Measurements from ENCODE around the gene CYFIP1. TPM values are rescaled to one million over a fixed set of nuclear protein-coding genes. Genes with fewer than 3 reads are reported as not detected.

The CYFIP1 gene
- total RNA-seq, 3 donors from 2014 or later: 139 to 210 (median 143) TPM

GRCh38 chr15:22870865-22871264 lies 109.3 kb downstream of the CYFIP1 start:
- Histone ChIP-seq H3K36me3 (ENCODE audit: low read depth) (no peaks in the 10 kb centered on the region), H3K9me3 (no peaks in the 10 kb centered on the region), H3K4me1 (ENCODE audit: low read depth) (no peaks in the 10 kb centered on the region), H3K4me3 (no peak overlapping the region)
- no peak for TF ChIP-seq CTCF (IDR thresholded peaks at IDR 0.05)
- no peak for DNase-seq
- intact Hi-C loops (cut with DNase I, micrococcal nuclease): no loop called here
- ATAC-seq: no peak

- no peak for ATAC-seq
- Histone ChIP-seq H3K4me3 (no peak overlapping the region), H3K4me1 (ENCODE audit: low read depth) (no peaks in the 10 kb centered on the region), H3K9me3 (no peaks in the 10 kb centered on the region), H3K36me3 (ENCODE audit: low read depth) (no peaks in the 10 kb centered on the region)
- no peak for TF ChIP-seq CTCF (IDR thresholded peaks at IDR 0.05)
- intact Hi-C loops (cut with DNase I, micrococcal nuclease): no loop called here
- no peak for DNase-seq
Observed at GRCh38 chr15:22869856-22870255, 110.3 kb downstream of the CYFIP1 start.

- no peak for DNase-seq
- no peak for TF ChIP-seq CTCF (IDR thresholded peaks at IDR 0.05)
- no peak overlapping the region for H3K4me3 ChIP-seq
- intact Hi-C loops (cut with DNase I, micrococcal nuclease): no loop called here
- H3K4me1 ChIP-seq (ENCODE audit: low read depth): no peaks in the 10 kb centered on the region
- no peak for ATAC-seq
- H3K9me3 ChIP-seq: no peaks in the 10 kb centered on the region
- H3K36me3 ChIP-seq (ENCODE audit: low read depth): no peaks in the 10 kb centered on the region
Observed at GRCh38 chr15:22868928-22869327, 111.2 kb downstream of the CYFIP1 start.

GRCh38 chr15:22868495-22868894 lies 111.7 kb downstream of the CYFIP1 start:
- DNase-seq (no peak), ATAC-seq (no peak)
- no peak for TF ChIP-seq CTCF (IDR thresholded peaks at IDR 0.05)
- Histone ChIP-seq H3K9me3 (no peaks in the 10 kb centered on the region), H3K4me1 (ENCODE audit: low read depth) (no peaks in the 10 kb centered on the region), H3K4me3 (no peak overlapping the region), H3K36me3 (ENCODE audit: low read depth) (no peaks in the 10 kb centered on the region)
- intact Hi-C loops (cut with DNase I, micrococcal nuclease): no loop called here

GRCh38 chr15:22867886-22868285 lies 112.3 kb downstream of the CYFIP1 start:
- no peak for ATAC-seq

More at GRCh38 chr15:22867886-22868285, 112.3 kb downstream of the CYFIP1 start:
- Histone ChIP-seq H3K4me3 (no peak overlapping the region), H3K36me3 (ENCODE audit: low read depth) (no peaks in the 10 kb centered on the region), H3K4me1 (ENCODE audit: low read depth) (no peaks in the 10 kb centered on the region), H3K9me3 (no peaks in the 10 kb centered on the region)
- intact Hi-C loops (cut with DNase I, micrococcal nuclease): no loop called here
- no peak for DNase-seq
- no peak for TF ChIP-seq CTCF (IDR thresholded peaks at IDR 0.05)

All from mucosa of descending colon (tissue), 3 donors.